Measurements from ENCODE around the gene TMEM235. TPM values are rescaled to one million over a fixed set of nuclear protein-coding genes. Genes with fewer than 3 reads are reported as not detected.
A peak's percentile ranks its signal among the peaks of the same experiment; 100 is the strongest.

Gene TMEM235
- total and polyA plus RNA-seq, 9 of the 15 experiments (the other 6 are each of a cell fraction or from before 2014, with no cell fraction given), result not detected

DNA sequence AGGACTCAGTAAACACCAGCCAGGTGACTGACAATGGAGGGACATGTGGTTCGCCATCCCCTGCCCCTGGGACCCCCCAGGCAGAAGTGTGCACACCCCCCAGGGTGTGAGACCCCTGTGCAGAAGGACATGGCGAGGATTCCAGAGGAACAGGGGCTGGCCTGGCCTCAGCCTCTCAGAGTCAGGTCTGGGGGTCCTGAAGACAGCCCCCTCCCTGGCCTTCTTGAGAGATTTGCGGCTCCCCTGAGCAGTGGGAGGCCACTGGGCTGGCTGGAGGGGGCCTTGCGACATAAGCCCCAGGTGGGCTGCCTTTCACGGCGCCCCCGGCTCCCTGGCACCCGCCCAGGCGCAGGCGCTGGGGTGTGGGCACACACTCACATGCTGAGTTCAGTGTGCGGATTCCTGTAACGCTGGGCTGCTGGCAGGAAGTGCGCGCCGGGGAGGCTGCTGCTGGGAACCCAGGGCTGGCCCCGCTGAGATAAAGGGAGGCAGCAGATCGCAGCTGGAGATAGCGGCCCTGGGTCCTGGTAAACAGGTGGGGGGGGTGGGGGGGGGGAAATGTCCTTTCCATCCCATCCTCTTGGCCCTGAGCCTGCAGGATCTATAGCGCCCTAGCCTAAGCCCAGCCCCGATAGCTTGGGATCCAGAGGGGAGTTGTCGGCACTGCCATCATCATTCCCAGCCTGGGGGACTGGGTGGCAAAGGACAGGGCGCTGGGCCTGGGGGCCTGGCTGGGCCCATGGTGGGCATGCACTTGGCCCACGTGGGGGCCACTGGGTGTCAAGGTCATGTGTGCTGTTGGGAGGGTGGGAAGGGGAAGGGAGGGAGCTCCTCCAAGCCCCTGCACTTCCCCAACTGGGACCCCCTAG is 27.1 kb downstream of the TMEM235 start (continued):
- no peak for TF ChIP-seq TSHZ1 (CRISPR knock-in tag; IDR thresholded peaks at IDR 0.05)
- no peak for TF ChIP-seq ZNF274 (IDR thresholded peaks at IDR 0.05; ENCODE audit: borderline replicate concordance, low read depth, low read length)
- peak; percentile 52; the same call in 1 of the 2 replicates for TF ChIP-seq SMARCA4 (IDR thresholded peaks at IDR 0.05)
- TF ChIP-seq GABPB1 (CRISPR knock-in tag; IDR thresholded peaks at IDR 0.05), result peak; percentile 78
- TF ChIP-seq, protein P1, sequence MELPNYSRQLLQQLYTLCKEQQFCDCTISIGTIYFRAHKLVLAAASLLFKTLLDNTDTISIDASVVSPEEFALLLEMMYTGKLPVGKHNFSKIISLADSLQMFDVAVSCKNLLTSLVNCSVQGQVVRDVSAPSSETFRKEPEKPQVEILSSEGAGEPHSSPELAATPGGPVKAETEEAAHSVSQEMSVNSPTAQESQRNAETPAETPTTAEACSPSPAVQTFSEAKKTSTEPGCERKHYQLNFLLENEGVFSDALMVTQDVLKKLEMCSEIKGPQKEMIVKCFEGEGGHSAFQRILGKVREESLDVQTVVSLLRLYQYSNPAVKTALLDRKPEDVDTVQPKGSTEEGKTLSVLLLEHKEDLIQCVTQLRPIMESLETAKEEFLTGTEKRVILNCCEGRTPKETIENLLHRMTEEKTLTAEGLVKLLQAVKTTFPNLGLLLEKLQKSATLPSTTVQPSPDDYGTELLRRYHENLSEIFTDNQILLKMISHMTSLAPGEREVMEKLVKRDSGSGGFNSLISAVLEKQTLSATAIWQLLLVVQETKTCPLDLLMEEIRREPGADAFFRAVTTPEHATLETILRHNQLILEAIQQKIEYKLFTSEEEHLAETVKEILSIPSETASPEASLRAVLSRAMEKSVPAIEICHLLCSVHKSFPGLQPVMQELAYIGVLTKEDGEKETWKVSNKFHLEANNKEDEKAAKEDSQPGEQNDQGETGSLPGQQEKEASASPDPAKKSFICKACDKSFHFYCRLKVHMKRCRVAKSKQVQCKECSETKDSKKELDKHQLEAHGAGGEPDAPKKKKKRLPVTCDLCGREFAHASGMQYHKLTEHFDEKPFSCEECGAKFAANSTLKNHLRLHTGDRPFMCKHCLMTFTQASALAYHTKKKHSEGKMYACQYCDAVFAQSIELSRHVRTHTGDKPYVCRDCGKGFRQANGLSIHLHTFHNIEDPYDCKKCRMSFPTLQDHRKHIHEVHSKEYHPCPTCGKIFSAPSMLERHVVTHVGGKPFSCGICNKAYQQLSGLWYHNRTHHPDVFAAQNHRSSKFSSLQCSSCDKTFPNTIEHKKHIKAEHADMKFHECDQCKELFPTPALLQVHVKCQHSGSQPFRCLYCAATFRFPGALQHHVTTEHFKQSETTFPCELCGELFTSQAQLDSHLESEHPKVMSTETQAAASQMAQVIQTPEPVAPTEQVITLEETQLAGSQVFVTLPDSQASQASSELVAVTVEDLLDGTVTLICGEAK (IDR thresholded peaks at IDR 0.05), result peak; percentile 71
- TF ChIP-seq, protein P1 (CRISPR knock-in tag; IDR thresholded peaks at IDR 0.05), result no peak
- no peak for TF ChIP-seq MXD1 (CRISPR knock-in tag; IDR thresholded peaks at IDR 0.05; ENCODE audit: borderline replicate concordance, poor library complexity, severe bottlenecking)
- TF ChIP-seq ZNF41 (CRISPR knock-in tag; conservative IDR thresholded peaks at IDR 0.05), result no peak
- no peak for TF ChIP-seq ZNF551 (CRISPR knock-in tag; IDR thresholded peaks at IDR 0.05)
- 0 out of 2 replicates have a peak, but pooled peaks have one; percentile 31 for TF ChIP-seq ZNF134 (CRISPR knock-in tag; conservative IDR thresholded peaks at IDR 0.05)
- no peak for TF ChIP-seq ZNF431 (CRISPR knock-in tag; IDR thresholded peaks at IDR 0.05)
- no peak for TF ChIP-seq FOXP1 (CRISPR knock-in tag; IDR thresholded peaks at IDR 0.05)
- TF ChIP-seq ZNF780A (CRISPR knock-in tag; IDR thresholded peaks at IDR 0.05), result peak; percentile 60; the same call in 1 of the 2 replicates
- TF ChIP-seq U2AF1 (optimal IDR thresholded peaks at IDR 0.05; ENCODE audit: low read depth, low read length), result no peak
- no peak for TF ChIP-seq CC2D1A (IDR thresholded peaks at IDR 0.05)
